Ureter (tissue), 1 donor: ENCODE results near the gene FAM83B. TPM values are rescaled to one million over a fixed set of nuclear protein-coding genes. Genes with fewer than 3 reads are reported as not detected.
"Not testable (repeated sequence)": the region's sequence is repeated elsewhere in the genome, so short reads cannot be mapped to it uniquely, and the experiment has no call there.

Experiments used
- DNase-seq: peaks from one replicate; pipeline ENCODE4 v3.0.0-alpha.2; 2020; ENCODE audit warnings: low spot score
- total RNA-seq: library from RNA; stranded (reverse); gene quantifications from one replicate; pipeline ENCODE4 v1.2.4, GENCODE V29; 2023
- donor health status: DM: yes; HTN: yes; CAD: no.

FAM83B gene
- total RNA-seq, 1 donor from 2014 or later = 24.9 TPM

DNA sequence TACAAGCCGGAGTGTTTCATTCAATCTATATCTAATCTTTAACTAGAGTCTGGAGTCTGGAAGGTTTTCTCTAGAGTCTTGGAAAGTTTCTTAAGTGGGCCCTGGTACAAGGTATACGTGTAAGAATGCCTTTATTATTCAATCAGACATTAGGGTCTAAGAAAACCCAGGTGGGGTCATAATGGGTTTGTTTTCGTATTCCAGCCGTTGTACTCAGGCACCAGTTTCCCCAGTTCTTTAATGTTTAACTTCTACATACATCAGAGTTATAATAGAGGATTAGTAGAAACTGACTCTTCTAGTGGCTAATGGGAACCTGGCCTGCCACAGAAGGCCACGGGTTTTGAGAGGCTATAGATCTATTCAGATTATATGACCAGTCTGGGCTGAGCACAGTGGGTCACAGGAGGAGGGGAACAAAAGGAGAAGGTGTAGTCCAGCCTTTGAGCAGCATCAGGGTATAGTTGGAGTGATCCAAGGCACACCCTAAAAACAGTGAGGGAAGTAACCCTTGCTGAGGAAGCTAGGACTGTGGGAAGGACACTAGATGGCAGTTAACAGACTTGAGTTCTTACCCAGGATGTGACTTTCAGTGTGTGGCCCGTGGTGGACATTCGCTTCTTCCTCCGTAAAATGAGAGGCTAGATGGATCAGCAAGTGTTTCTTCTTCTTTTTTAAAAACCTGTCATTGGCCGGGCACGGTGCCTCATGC, 15.5 kb downstream of the FAM83B start:
- DNase-seq = no peak

DNA sequence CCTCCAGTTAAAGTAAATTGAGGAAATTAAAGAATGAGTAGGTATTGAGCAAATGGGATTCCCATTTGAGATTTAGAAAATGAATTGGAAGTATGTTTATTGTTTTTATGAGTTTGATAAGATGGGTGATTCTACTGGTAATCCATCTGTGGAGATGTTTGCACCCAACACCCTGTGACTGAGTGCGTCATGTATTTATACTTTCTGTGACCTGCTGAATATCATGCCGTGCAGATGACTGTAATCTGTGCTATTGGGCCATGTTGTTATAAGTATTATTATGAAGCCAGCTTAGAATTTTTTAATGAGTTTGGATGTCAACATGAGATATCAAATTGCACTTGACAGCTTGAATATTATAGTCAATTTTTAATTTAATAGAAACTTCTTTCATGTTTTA, 17.7 kb downstream of the FAM83B start:
- DNase-seq = no peak

DNA sequence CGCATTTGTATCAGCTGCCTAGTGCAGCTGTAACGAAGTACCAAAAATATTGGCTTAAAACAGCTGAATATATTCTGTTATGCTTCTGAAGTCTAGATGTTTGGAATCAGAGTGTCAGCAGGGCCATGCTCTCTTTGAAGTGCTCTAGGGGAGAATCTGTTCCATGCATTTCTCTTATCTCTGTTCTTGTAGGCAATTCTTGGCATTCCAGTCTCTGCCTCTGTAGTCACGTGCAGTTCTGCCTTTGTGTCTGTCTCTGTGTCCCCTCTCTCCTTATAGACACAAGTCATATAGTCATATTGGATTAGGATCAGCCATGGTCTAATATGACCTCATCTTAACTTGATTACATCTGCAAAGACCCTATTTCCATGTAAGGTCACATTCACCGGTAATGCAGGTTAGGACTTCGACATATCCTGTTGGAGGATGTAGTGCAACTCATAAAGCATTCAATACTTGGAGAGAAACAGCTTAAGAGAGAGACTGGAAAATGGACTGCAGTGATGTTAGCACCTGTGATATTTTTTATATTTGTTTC, 18.6 kb downstream of the FAM83B start:
- no peak for DNase-seq

DNA sequence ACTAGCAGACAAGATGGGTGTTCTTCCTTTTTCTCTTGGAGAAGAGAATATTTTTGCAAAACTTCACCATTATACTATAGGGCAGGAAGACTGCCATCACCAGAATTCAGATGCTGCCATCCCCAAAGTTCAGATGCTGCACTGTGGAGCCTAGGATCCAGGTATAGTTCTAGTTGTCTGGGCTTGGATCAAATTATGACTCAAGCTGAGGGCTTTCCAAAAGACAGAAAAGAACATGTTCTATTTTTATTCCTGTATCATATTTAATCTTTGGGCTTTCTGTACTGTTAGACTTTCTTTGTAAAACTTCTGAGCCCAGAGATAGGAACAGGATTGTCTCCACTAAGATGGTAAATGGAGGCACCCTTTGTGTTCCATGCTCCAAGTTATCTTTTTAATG, 22.0 kb downstream of the FAM83B start:
- DNase-seq = no peak

DNA sequence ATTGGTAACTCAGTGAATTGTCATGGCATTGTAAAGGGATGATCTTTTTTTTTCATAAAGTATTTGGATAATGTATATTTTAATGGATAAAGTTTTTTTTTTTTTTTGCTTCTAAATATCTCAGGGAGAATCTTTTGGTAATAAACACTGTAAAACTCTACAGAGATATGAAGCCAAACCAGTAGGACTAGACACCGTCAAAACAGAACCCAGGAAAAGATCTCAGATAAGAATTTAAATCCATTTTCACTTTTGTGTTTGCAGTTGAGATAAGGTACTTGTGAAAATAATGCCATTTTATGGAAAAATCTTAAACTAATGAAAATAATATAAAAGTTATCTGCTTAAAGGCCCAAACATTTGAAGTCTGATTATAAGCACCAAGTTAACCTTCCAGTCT, 27.0 kb downstream of the FAM83B start:
- no peak for DNase-seq

DNA sequence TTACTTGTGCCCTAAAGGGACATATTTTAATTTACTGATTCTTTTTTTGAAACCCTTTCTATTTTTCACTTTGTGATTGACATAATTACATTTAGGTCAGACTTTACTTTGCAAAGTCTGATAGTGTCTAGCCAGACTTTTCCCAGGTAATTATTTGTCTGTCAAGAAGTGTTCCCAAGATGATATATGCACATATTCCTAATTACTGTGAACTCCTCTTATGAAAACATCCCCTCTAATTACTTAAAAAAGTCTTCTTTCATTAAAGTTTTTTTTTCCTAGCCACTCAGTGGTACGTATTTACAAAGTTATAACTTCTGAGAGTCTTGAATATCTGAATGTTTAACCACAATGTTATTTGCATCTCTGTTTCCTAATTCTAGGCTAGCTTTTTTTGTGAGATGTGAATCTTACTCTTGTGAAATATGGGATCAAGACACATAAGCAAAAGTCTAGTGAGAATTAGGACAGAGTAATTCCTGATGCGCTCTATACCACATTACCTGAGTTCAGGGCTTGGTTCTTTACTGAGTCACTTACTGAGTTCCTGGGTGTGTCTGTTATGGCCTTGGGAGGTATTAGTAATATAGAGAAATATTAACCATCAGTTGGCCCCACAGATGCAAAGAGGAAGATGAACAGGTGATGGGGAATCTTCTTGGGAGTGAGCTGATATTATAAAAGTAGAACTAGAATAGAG, 27.9 kb downstream of the FAM83B start:
- DNase-seq = no peak

DNA sequence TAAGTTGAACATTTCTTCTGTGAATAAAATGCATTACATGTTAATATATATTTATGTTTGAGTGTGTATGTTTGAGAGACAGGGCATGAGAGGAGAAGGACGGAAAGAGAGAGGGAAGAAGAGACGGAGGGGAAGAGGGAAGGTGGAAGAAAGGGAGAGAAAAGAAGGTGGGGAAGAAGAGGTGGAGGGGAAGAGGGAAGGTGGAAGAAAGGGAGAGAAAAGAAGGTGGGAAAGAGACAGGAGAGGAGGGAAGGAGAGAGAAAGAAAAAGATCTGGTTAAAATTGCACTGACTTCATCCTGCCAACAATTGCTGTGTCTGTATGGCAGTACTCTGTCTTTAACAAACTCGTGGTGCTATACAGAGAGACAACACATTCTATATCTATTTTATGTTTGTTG, 29.0 kb downstream of the FAM83B start:
- DNase-seq = no peak

DNA sequence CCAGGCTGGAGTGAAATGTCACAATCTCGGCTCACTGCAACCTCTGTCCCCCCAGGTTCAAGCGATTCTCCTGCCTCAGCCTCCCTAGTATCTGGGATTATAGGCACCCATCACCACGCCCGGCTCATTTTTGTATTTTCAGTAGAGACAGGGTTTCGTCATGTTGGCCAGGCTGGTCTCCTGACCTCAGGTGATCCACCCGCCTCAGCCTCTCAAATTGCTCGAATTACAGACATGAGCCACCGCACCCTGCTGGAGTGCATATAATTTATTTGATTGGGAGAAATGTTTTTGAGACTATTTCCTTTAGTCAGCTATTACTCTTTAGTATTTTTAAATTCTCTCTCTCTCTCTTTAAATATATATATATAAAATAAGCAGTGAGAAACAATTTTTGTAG, 29.8 kb downstream of the FAM83B start:
- no peak for DNase-seq

DNA sequence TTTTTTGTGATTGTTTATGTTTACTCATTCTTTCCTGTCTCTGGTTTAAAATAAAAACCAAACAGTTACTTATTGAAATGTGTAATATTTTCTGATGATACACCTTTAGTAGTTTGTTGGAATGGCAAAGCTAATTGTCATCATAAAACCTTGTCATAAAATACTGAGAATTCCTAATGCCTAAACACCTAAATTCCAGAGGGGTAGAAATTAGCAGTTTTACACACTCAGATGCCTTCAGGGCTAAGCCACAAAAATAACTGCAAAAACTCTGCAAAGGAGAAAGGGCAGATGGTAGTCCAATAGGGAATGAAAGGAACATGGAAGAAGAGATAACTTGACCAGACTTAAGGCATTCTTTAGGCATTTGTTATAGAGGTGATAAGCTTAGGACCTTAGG, 30.3 kb downstream of the FAM83B start:
- DNase-seq = no peak

DNA sequence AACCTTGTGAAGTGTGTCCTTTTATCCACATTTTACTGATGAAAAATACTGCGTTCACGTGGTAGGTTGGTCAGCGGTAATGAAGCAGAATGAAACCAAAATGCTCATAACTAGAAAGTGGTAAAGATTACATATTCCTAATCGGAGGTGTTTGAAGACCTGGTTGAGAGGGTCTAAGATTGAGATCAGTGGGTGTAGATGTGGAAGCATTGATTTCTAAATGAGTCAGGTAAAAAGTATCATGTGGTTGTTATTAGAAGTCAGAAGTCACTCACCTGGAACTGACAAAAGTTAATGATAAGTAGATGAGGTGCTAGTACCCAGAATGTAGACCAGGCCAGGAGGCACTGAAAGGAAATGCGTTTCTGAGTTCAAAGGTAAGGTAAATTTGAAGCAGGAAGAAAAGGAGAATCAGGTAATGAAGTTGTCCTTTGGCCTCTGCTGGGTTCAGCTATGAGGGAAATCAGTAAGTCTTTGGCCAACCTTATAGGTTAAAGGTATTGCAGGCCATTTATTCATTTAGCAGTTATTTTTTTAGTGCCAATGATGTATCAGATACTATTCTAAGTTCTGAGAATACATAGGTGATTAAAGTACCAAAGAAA, 31.2 kb downstream of the FAM83B start:
- DNase-seq = no peak

DNA sequence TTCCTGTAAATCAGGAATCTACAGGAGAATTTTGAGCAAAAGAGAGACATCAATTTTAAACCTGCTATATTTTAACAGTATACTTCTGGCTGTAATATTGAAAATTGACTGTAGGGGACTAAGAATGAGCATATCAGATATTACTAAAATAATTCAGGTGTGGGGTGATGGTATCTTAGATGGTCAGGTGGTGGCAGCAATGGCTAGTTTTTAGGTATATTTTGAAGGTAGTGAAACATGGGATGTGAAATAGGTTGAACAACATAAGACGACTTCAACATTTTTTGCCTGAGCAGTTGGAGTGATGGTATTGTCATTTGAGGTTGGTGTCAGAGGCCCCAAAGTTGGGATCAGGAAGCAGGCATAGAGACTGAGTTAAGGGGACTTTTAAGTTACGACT, 32.1 kb downstream of the FAM83B start:
- no peak for DNase-seq

DNA sequence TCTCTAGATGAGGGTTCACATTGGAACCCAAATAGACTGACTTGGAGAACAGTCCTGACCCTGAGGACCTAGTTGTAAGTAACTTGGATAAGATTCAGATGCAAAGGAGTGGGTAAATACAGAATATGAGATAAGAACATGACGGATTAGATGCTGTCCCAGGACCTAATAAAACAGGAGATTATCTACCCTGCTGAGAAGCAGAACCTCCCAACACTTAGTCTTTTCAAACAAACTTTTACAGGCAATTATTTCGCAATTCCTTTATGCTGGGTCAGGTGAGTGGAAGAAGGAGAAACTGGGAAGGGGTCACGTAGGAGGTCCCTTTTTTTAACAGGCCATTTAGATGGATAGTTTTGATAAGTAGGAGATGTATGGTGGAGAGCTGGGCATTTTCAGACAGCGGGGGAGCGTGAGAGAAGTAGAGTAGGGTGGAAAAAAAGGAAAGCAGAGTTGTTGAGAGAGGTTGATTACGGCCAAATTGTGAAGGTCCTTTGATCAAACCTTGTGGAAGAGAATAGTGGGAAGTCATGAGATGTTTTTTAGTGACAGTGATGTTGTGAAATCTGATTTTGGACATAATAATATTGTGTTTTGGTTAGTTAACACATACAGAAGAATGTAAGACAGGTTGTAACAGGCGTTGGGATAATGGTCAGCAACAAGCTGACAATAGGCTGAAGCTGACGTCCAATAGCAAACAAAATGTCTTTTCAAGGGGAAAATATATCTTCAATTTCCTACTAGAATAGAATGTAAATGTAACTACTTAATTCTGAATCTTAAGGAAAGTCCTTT, 32.8 kb downstream of the FAM83B start:
- DNase-seq = no peak

DNA sequence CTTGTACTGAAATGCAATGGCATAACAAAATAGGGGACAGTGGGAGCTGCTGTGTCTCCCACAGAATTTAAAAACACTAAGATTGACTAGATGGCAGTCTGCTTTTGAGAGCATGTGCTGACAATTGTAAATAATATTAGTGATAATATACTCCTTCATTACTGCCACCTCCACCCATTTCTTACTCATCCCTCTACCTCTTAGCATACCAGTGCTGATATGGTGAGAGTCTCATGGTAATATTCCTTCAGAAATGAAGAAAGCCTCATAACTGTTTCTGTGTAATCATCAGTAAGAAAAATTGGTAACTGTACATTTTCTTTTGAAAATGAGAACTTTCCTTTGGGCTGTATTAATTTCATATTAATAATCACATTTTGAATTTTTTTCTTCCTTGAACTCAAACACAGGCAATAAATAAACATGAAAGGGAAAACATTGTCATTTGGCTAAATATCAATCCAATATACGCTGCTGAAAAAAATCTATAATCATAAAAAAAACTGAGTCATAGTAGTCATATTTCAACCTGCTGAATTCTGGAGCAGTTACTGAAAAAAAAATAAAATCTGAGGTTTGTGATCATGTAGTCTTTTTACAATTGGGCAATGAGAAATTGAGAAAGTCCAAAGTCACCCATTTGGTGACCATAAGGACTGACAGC, 34.6 kb downstream of the FAM83B start:
- no peak for DNase-seq

DNA sequence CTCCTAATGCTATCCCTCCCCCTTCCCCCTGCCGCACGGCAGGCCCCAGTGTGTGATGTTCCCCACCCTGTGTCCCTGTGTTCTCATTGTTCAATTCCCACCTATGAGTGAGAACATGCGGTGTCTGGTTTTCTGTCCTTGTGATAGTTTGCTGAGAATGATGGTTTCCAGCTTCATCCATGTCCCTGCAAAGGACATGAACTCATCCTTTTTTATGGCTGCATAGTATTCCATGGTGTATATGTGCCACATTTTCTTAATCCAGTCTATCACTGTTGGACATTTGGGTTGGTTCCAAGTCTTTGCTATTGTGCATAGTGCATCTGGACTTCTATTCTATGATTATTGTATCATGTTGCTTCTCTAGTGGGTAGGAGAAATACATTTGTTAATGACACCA, 35.3 kb downstream of the FAM83B start:
- DNase-seq = not testable (repeated sequence)

DNA sequence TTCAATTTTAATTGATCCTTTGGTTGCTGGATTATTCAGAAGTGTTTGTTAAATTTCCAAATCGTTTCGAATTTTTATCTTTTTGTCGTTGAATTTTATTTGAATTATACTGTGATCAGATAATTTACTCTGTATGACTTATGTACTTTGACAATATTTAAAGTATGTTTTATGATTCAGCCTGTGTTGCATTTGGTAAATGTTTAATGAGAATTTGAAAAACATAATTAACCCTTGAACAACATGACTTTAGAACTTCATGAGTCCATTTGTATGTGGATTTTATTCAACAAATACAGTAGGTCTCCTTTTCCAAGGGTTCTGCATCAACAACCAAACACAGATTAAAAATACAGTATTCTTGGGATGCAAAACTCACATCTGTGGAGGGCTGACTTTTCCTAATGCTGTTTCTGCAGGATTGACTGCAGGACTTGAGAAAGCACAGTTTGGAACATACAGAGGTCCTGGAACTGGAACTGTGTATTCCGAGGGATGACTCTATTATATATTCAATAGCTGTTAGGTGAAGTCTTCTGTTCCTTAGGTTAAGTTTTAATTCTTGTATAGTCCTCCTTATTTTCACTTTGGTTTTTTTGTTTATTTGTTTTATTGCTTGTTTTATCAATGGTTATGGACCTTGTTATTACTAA, 40.5 kb downstream of the FAM83B start:
- DNase-seq = no peak

DNA sequence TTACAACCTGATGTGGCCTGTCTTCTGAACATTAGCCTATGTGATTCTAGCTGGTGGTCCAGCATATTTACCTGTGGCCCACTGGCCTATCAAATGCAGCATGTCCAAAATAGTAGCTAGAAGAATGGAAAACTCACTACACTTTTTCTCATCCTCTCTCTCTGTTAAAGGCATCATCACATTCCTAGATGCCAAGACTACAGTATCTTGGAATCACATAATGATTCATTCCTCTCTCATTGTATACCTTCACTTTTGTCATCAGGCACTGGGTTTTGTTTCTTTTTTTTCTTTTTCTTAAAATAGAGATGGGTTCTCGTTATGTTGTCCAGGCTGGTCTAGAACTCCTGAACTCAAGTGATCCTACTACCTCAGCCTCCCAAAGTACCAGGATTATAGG, 45.0 kb downstream of the FAM83B start:
- DNase-seq = no peak

DNA sequence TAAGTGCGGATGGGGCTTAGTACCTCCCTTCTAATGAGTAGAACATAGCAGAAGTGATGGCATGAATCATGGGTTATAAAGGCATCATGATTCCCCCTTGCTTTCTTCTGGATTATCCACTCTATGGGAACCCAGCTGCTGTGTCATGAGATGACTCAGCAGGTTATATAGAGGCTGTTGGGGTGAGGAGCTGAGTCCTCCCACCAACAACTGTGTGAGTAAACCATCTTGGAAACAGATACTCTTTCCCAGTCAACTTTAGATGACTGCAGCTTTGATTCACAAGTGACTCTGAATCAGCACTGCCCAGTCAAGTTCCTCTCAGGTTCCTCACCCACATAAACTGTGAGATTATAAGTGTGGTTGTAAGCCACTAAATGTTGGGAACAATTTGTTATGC, 46.3 kb downstream of the FAM83B start:
- DNase-seq = no peak

DNA sequence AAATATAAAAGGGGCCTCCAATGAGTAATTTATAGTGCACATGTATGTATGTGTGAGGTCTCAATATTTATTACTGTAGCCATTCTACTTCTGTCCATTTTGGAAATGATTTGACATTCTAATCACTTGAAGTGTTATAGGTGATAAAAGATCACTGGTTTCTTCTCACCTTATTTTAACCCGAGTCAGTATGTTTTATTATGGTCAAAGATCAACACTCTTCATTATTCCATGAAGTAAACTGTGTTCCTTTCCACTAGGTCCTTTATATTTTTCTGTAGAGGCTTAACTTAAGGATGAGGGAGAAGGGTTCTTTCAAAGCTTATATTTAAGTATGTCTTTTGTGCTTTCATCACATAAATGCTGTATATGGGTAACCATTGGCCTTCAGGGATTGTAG, 47.2 kb downstream of the FAM83B start:
- DNase-seq = no peak

DNA sequence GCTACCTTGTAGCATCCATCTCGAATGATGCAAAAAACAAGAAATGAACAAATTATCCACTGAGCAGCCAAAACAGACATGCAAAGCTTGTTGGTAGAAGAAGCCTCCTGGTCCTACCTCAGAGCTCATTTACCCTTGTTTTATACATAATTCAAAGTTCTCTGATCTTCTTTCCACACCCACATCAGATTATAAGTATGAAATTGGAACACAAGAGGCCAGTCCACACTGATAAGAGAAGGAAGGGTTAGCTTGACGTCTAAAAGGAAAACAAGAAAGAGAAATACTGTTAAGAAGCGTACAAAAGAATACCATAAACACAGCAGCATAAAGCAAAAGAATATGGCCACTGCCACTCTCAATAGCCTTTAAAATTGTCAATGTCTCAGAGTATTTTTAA, 49.7 kb downstream of the FAM83B start:
- no peak for DNase-seq

DNA sequence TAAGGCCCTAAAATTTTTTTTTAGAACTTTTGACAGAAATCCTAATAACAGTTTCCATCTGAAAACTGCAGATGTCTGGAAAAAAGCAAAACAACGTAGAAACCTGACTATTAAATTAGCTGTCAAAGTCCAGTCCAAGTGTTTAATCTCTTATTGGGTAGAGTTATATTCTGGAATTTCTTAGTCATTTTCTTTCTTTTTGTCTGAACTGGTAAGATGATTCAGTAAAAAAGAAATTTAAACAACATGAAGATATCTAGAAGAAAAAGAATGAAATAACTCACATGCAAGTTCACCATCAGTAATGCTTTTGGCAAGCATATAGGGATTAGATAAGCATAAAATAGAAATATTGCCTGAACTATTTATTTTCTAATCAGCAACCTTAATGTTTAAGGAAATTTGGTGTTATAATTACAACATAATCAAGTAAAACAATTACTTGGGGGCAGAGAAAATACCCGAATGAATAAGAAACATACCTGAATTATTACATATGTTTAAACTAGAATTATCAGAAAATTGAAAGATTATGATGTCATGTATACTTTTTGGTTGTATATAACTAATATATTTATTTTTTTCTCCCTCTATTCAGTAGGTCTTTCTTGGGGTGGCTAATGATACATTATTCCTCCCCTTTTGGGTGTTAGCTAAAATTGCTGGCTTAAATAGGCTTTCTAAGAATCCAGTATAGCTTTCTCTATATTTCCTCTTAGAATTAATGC, 51.1 kb downstream of the FAM83B start:
- DNase-seq = no peak
